HEK293 (cell line): ENCODE measurements around the gene MITF.

Experiments
- ATF2 ChIP-seq: fragments of 450-650 bp; formaldehyde crosslinking; IDR thresholded peaks from 2 replicates; pipeline ENCODE4 v1.5.1; 2016; ENCODE audit warnings: missing biosample characterization, missing genetic modification characterization, low read depth
- CTCF ChIP-seq: fragments of 450-650 bp; formaldehyde crosslinking; IDR thresholded peaks from 2 replicates; pipeline ENCODE4 v1.5.1; 2016; ENCODE audit warnings: missing biosample characterization, missing genetic modification characterization
- GLI2 ChIP-seq: fragments of 450-650 bp; formaldehyde crosslinking; IDR thresholded peaks from 2 replicates; pipeline ENCODE4; 2017; ENCODE audit warnings: missing biosample characterization, missing genetic modification characterization, low read depth, borderline replicate concordance
- HOXD13 ChIP-seq: sonication (generic); formaldehyde crosslinking; IDR thresholded peaks from 2 replicates; pipeline ENCODE4 v1.8.0; 2022; ENCODE audit warnings: missing genetic modification reagents, borderline replicate concordance
- MEIS1 ChIP-seq: sonication (generic); formaldehyde crosslinking; IDR thresholded peaks from 2 replicates; pipeline ENCODE4 v1.8.1; 2022; ENCODE audit warnings: missing genetic modification reagents, mild to moderate bottlenecking, borderline replicate concordance
- ZBTB44 ChIP-seq: fragments of 450-650 bp; IDR thresholded peaks from 2 replicates; pipeline ENCODE4 v1.5.1; 2018; ENCODE audit warnings: missing biosample characterization, mild to moderate bottlenecking, missing genetic modification characterization
- ZNF24 ChIP-seq: fragments of 450-650 bp; formaldehyde crosslinking; IDR thresholded peaks from 2 replicates; pipeline ENCODE4 v1.5.1; 2016; ENCODE audit warnings: missing biosample characterization, missing genetic modification characterization
- ZNF311 ChIP-seq: fragments of 450-650 bp; formaldehyde crosslinking; IDR thresholded peaks from 2 replicates; pipeline ENCODE4 v1.5.1; 2017; ENCODE audit warnings: missing biosample characterization, missing genetic modification characterization, borderline replicate concordance
- ZNF792 ChIP-seq: fragments of 450-650 bp; formaldehyde crosslinking; IDR thresholded peaks from 2 replicates; pipeline ENCODE4 v1.5.1; 2016; ENCODE audit warnings: missing biosample characterization, missing genetic modification characterization
- ZSCAN30 ChIP-seq: fragments of 450-650 bp; IDR thresholded peaks from 2 replicates; pipeline ENCODE4 v1.5.1; 2018; ENCODE audit warnings: missing biosample characterization, mild to moderate bottlenecking, missing genetic modification characterization, moderate library complexity
- ZSCAN5A ChIP-seq: fragments of 450-650 bp; formaldehyde crosslinking; IDR thresholded peaks from 2 replicates; pipeline ENCODE4 v1.5.1; 2016; ENCODE audit warnings: missing biosample characterization, missing genetic modification characterization

DNA sequence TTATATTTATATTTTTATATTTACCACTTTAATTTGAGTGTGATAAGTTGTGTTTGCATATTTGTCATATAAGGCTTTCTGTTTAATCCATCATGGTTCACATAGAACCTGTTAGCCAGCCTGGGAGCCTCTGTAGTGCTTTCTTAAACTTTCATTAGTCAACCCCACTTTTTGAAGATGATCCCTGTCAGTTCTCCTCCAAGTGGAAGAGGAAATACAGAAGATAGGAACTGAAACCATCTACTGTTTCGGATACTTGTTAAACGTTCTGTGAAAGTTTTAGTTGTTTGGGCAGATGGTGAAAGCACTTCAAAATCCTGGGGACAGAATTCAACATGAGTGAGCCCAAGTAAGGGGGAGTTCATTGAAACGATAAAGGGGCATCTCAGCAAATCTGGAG is 255.7 kb downstream of the MITF start:
- TF ChIP-seq GLI2 (no peak), MEIS1 (CRISPR knock-in tag) (no peak), CTCF (tag by site-specific recombination) (no peak), ZSCAN5A (tag by site-specific recombination) (no peak), ZNF24 (tag by site-specific recombination) (no peak), ZSCAN30 (tag by site-specific recombination) (no peak), ZNF311 (tag by site-specific recombination) (no peak), HOXD13 (no peak), ZNF792 (tag by site-specific recombination) (no peak), ATF2 (no peak), ZBTB44 (tag by site-specific recombination) (no peak)
